Activated CD4-positive, alpha-beta T cell treated with anti-CD3 and anti-CD28 coated beads, Interleukin-2, amount 50 U/mL, for 48 hours (primary cell): ENCODE results near the gene DIAPH1.

Experiments
- DNase-seq, 2 experiments: peaks; one replicate each; pipeline ENCODE4 v3.0.0-alpha.2; 2020

Gene DIAPH1

DNA sequence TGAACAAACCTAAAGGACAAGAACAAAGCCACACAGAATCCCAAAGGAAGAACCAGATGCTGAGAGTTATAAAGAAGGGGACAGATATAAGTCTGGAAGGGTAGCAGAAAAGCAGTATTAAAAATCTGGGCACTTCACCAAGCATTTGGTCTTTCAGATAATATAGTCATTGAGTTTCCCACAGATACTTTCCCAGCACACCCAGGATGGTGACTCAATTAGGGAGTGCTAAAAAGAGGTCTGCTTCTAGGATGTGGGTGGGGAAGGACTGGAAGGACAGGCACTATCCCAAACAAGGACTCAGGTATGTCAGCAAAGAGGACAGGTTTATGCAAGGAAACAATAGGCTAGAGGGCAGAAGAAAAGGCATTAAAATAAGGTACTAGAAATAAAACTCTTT is 59.3 kb downstream of the DIAPH1 start:
- no peak for DNase-seq

DNA sequence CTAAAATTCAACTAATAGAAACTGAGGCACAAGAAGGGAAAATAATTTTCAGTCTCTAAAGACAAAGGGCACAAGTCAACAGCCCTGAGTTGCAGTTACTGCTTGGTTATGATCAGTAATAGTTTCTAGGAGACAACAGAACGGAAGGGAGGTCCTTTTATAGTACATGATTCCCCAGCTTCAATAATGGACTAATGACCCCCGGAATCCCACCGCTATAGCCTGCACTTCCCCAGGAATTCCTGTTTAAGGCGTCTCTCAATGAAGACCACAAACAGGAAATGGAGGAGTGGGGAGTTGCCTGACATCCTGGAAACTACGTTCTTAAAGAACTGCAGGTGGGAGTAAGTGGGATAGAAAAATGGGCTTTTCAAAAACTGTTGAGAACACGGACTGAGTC is 60.6 kb downstream of the DIAPH1 start:
- no peak for DNase-seq

DNA sequence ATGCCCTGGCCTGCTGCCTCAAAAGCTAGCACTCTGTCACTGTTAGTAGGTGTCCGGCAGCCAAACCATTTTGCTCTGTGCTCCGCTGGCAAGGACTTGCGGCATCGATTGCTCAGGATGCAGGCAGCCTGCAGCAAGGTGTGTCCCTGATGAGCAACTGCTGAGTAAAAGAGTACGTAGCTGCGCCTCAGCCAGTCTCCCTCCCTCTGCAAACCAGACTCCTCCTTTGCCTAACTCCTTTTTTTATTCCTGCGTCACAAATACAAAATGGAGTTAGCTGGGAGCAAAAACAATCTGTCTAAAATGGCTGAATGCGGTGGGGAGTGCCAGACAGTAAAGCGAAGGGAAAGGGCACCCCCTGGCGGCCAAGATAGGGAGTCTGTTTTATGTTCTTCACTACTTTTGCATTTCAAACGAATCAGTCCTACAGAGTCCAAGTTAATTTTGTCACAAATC is 61.1 kb downstream of the DIAPH1 start:
- DNase-seq, result peak; percentile 81 to 84

DNA sequence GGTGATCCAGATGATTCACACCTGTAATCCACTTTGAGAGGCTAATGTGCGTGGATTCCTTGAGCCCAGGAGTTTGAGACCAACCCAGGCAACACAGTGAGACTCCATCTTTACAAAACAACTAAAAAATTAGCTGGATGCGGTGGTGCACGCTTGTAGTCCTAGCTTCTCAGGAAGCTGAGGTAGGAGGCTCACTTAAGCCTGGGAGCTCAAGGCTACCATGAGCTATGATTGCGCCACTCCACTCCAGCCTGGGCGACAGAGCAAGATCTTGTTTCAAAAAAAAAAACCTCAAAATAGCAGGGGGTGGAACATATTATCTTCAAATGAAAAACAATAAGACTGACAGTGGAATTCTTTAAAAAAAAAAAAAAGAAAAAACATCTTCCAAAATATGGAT is 70.9 kb downstream of the DIAPH1 start:
- no peak for DNase-seq

DNA sequence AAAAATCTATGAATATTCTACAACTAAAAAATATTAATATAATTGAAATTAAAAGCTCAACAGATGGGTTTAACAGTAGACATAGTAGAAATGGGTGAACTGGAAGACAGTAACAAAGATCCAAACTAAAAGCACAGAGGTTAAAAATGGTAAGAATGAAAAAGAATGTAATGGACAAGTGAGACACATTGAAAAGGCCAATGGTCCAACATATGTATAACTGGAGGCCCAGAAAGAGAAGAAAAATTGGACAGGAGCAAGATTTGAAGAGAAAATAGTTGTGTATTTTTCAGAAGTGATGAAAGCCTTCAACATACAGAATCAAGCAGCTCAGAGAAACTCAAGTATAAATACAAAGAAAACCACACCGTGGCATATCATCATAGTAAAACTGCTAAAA is 71.3 kb downstream of the DIAPH1 start:
- no peak for DNase-seq

DNA sequence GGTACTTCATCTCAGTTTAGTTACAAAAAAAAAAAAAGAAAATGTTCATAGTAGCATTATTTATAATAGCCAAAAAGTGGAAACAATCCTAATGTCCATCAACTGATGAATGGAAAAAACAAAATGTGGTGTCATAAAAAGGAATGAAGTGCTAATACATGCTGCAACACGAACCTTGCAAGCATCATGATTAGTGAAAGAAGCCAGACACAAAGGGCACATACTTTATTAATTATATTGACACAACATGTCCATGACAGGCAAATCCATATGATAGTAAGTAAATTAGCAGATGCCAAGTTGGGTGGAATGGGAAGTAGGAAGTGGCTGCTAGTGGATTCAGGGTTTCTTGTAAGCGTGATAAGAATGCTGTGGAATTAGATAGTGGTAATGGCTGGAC is 75.7 kb downstream of the DIAPH1 start:
- DNase-seq, result no peak

DNA sequence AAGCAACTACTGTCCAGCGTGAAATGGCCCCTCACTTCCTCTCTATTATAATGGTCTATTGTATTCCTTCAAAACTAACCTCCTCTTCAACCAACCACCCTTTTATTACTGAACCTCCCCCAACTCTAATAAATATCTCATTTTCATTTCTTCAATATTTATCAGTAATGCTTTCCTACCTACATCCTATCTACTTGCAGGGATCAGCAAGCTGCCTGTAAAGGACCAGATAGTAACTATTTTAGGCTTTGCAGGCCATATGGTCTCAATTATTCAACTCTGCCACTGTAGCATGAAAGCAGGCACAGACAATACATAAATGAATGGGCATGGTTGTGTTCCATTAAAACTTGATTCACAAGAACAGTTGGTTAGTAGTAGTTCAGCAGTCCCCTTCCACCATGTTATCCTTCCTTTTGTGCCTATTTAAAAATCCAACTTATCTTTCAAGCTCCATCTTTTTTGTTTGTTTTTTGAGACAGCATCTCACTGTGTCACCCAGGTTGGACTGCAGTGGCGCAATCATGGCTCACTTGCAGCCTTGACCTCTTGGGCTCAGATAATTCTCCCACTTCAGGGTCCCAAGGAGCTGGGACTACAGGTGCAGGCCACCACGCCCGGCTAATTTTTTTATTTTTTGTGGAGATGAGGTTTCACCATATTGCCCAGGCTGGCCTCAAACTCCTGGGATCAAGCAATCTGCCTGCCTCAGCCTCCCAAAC is 84.1 kb downstream of the DIAPH1 start:
- DNase-seq, result no peak

GRCh38 chr5:141533897-141534296 is 84.9 kb downstream of the DIAPH1 start:
- DNase-seq, result no peak

GRCh38 chr5:141532726-141533125 is 86.1 kb downstream of the DIAPH1 start:
- DNase-seq, result no peak

- no peak for DNase-seq
These were observed 88.9 kb downstream of the DIAPH1 start for GRCh38 chr5:141529873-141530272.

DNA sequence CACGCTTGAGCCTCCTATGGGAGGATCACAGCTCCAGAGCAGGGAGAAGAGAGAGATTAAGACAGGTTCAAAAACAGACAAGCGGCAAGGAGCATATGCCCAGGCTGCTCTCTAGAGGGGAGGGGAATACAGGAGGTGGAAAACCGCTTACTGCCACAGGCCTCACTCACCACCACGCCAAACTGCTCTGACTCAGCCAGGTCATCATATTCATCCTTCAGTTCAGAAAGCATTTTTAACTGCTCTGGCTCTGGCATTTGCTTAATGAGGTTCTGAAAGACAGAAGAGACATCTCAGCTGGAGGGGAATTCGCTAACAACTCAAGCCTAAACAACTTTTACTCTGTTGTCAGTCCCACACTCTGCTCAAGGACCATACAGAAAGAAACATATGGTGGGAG is 89.8 kb downstream of the DIAPH1 start:
- no peak for DNase-seq

- DNase-seq, result no peak
These were observed 90.4 kb downstream of the DIAPH1 start for GRCh38 chr5:141528291-141528984.

GRCh38 chr5:141527426-141527825 is 91.4 kb downstream of the DIAPH1 start:
- no peak for DNase-seq

GRCh38 chr5:141525653-141526052 is 93.1 kb downstream of the DIAPH1 start:
- DNase-seq, result no peak

- DNase-seq, result peak; percentile 48 to 57
These were observed 93.9 kb downstream of the DIAPH1 start for GRCh38 chr5:141524604-141525597.

- DNase-seq, result no peak
These were observed 94.8 kb downstream of the DIAPH1 start for GRCh38 chr5:141523991-141524390.

GRCh38 chr5:141522301-141522700 is 96.5 kb downstream of the DIAPH1 start:
- no peak for DNase-seq

DNA sequence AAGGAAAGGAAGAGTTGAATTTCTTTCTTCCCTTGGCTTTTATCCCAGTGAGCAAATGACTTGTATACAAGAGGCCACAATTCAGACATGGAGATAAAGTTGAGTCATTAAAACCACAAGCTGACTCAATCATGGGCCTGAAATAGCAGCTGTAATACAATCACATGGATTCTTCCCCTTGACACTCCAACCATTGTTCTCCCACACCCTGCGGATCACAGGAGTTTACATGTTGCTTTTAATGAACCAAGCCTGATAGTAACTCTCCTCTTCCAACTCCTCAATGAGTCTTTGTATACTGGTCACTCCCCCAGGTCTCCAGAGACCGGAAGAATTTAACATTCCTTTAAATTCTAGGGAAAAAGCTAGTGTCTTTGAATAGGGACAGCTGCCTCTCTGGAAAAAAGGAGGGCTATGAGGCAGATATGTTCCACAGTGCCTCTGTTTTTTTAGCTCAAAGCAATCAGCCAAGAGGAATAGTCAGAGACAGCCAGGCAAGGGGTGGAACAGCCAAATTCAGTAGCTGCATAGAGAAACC is 97.5 kb downstream of the DIAPH1 start:
- no peak for DNase-seq

- no peak for DNase-seq
These were observed 98.9 kb downstream of the DIAPH1 start for GRCh38 chr5:141519605-141520565.

GRCh38 chr5:141518618-141519015 is 100.2 kb downstream of the DIAPH1 start:
- no peak for DNase-seq

DNA sequence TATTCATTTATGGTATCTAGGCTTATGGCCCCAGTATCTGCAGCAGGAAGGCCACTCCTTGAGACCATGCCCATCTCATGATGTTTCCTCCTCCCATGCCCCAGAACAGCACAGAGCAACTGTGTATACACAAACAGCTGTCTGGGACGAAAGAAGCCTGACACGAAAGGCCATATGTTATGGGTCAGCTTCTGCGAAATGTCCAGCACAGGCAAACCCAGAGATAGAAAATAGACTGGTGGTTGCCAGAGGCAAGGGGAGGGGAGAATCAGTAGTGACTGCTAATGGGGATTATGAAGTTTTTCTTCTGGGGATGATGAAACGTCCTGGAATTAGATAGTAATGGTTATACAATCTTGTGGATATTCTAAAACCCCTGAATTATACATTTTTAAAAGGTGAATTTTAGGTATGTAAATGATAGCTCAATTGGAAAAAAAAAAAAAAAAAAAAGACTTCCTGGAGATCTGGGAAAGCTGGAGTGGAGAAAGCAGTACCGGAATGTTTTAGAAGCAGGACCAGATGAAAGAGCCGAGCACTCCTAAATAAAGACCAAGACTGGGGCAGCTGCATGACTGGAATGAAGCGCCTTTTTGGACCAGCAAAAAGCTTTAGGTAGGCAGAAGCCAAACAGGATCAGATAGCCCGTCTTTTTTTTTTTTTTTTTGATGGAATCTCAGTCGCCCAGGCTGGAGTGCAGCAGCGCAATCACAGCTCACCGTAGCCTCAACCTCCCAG is 100.8 kb downstream of the DIAPH1 start:
- no peak for DNase-seq
